HepG2 (cell line): ENCODE results near the gene EDNRB.

ENCODE experiments used
- ARNTL ChIP-seq: sonication (generic); formaldehyde crosslinking; IDR thresholded peaks from 2 replicates; pipeline ENCODE4 v1.4.0; 2020; ENCODE audit warnings: mild to moderate bottlenecking, missing genetic modification reagents
- CREM ChIP-seq, 2 experiments: sonication (generic) in 1 of 2; formaldehyde crosslinking in 1 of 2; IDR thresholded peaks; 2 replicates each; pipeline versions ENCODE4 v1.4.0 to v1.6.1; 2016 to 2020; ENCODE audit warnings: antibody characterized with exemption in 1 of 2, mild to moderate bottlenecking in 1 of 2, missing genetic modification reagents in 1 of 2
- NFKBIZ ChIP-seq: IDR thresholded peaks from 2 replicates; pipeline ENCODE4 v1.6.1; 2018; ENCODE audit warnings: missing genetic modification reagents, missing compliant biosample characterization
- POLR2A ChIP-seq, 2 experiments: IDR thresholded peaks; 2 replicates each; pipeline ENCODE4 v1.6.1; 2011; ENCODE audit warnings: low read depth in 2 of 2, low read length in 2 of 2, mild to moderate bottlenecking in 1 of 2, moderate library complexity in 1 of 2; ENCODE audit not compliant: insufficient read depth in 1 of 2
- TF ChIP-seq, protein P1 (sequence below): sonication (generic); formaldehyde crosslinking; IDR thresholded peaks from 2 replicates; pipeline ENCODE4 v1.8.1; 2023; ENCODE audit warnings: missing genetic modification reagents, inconsistent platforms, borderline replicate concordance

DNA sequence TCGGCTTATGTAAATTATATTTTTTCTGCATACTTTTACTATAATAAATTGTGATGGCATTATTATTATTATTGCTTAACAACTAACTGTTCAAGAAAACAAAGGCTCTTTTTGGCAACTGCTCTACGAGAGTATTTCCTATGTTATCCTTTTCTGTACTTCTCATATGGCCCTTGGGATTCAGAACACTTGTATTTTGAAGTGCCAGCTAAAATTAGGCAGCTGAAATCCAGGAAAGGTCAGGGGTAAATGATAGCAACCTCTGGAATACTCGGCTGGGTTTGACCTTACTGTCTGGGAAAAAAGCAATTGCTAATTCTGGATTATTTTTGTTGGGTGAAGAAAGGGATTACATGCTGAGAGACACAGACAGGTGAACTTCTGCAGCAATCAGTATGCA lies 23.9 kb downstream of the EDNRB start:
- TF ChIP-seq POLR2A (IDR thresholded peaks at IDR 0.05; ENCODE audit: insufficient read depth in 1 of 2, low read depth in 2 of 2, low read length in 2 of 2) (no peak), CREM (IDR thresholded peaks at IDR 0.05) (no peak), CREM (CRISPR knock-in tag; IDR thresholded peaks at IDR 0.05) (no peak), NFKBIZ (CRISPR knock-in tag) (no peak), ARNTL (CRISPR knock-in tag) (no peak)
- TF ChIP-seq, protein P1, sequence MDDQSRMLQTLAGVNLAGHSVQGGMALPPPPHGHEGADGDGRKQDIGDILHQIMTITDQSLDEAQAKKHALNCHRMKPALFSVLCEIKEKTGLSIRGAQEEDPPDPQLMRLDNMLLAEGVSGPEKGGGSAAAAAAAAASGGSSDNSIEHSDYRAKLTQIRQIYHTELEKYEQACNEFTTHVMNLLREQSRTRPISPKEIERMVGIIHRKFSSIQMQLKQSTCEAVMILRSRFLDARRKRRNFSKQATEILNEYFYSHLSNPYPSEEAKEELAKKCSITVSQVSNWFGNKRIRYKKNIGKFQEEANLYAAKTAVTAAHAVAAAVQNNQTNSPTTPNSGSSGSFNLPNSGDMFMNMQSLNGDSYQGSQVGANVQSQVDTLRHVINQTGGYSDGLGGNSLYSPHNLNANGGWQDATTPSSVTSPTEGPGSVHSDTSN (CRISPR knock-in tag) = no peak
